Thoracic aorta (tissue), 2 donors: Measurements from ENCODE around the gene ZC3H7A. TPM values are rescaled to one million over a fixed set of nuclear protein-coding genes. Genes with fewer than 3 reads are reported as not detected.

ENCODE experiments used
- ATAC-seq: fragments of 150-250 bp; one replicate; pipeline ENCODE4 v1.8.0; 2017; ENCODE audit warnings: low read depth; ENCODE audit not compliant: insufficient number of reproducible peaks, low FRiP score
- DNase-seq: peaks from one replicate; pipeline ENCODE4 v3.0.0-alpha.2; 2020; ENCODE audit warnings: low spot score
- H3K27ac ChIP-seq, 2 donors: fragments of 200-600 bp; sonication (generic); 1 replicate in 1 of 2; 2 replicates in 1 of 2; pipeline ENCODE4 v1.5.1; 2016; ENCODE audit warnings: mild to moderate bottlenecking in 2 of 2, moderate library complexity in 2 of 2
- H3K27me3 ChIP-seq: fragments of 200-600 bp; sonication (generic); replicated peaks from 2 replicates; pipeline ENCODE4 v1.6.0; 2016; ENCODE audit warnings: mild to moderate bottlenecking; ENCODE audit not compliant: insufficient read depth
- H3K36me3 ChIP-seq: fragments of 200-600 bp; sonication (generic); one replicate; pipeline ENCODE4 v1.5.1; 2016
- H3K4me1 ChIP-seq, 2 donors: fragments of 200-600 bp; sonication (generic); 1 replicate in 1 of 2; 2 replicates in 1 of 2; pipeline versions ENCODE4 v1.5.1 to v1.6.0; 2016; ENCODE audit warnings: low read depth in 2 of 2, mild to moderate bottlenecking in 1 of 2; ENCODE audit not compliant: control insufficient read depth in 1 of 2
- H3K4me3 ChIP-seq: fragments of 200-600 bp; sonication (generic); 2 replicates; pipeline ENCODE4 v1.5.1; 2016; ENCODE audit warnings: mild to moderate bottlenecking
- H3K9me3 ChIP-seq: fragments of 200-600 bp; sonication (generic); 2 replicates; pipeline ENCODE4 v1.5.1; 2016
- total RNA-seq, 2 donors: library from RNA; depleted of rRNA; stranded (reverse); fragments of >200 nt; gene quantifications; one replicate each; pipeline versions ENCODE4 v1.1.0 to v1.2.3, GENCODE V29; 2016
- TF ChIP-seq, protein P1 (sequence below): fragments of 200-600 bp; sonication (generic); IDR thresholded peaks from one replicate; pipeline ENCODE4 v1.5.1; 2019; ENCODE audit warnings: antibody characterized with exemption

The ZC3H7A gene
- total RNA-seq, 2 donors from 2014 or later: 47.8 to 86.1 TPM

DNA sequence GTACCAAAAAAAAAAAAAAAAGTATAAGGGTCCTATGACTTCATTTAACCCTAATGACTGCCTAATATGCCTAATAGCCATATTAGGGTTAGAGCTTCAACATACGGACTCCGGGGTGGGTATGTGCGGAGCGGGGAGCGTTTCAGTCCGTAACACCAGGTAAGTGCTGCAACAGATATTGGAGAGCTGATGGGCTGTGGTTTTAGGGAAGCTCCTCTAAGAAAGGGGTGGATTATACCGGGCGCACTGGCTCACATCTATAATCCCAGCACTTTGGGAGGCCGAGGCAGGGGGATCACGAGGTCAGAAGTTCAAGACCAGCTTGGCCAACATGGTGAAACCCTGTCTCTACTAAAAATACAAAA is 1.9 kb upstream of the ZC3H7A start:
- Histone ChIP-seq H3K27me3 (no peaks in the 10 kb centered on the region), H3K27ac (peak overlapping the region; percentile 99 to 100), H3K4me1 (peaks cover 34 to 48% of the 10 kb centered on the region in 2 donors), H3K4me3 (peak overlapping the region; percentile 90), H3K9me3 (no peaks in the 10 kb centered on the region), H3K36me3 (no peaks in the 10 kb centered on the region)
- no peak for ATAC-seq
- DNase-seq: no peak
- TF ChIP-seq, protein P1, sequence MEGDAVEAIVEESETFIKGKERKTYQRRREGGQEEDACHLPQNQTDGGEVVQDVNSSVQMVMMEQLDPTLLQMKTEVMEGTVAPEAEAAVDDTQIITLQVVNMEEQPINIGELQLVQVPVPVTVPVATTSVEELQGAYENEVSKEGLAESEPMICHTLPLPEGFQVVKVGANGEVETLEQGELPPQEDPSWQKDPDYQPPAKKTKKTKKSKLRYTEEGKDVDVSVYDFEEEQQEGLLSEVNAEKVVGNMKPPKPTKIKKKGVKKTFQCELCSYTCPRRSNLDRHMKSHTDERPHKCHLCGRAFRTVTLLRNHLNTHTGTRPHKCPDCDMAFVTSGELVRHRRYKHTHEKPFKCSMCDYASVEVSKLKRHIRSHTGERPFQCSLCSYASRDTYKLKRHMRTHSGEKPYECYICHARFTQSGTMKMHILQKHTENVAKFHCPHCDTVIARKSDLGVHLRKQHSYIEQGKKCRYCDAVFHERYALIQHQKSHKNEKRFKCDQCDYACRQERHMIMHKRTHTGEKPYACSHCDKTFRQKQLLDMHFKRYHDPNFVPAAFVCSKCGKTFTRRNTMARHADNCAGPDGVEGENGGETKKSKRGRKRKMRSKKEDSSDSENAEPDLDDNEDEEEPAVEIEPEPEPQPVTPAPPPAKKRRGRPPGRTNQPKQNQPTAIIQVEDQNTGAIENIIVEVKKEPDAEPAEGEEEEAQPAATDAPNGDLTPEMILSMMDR: no peak

DNA sequence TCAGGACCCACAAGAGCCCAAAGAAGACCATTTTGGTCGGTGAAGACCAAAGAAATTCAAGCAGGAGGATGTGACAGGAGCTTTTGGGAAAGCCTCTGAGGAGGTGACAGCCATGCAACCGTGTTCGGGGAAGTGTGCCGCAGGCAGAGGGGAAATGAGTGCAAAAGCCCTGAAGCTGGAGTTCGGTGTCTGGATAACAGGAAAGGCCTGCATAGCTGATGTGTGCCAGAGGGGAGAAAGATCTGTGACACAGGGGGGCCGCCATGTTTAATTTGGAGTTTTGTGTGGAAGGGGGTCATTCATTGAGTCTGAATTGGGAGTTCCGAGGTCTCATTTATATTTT is 870 bp upstream of the ZC3H7A start:
- ATAC-seq: no peak
- Histone ChIP-seq H3K4me1 (peaks cover 44 to 58% of the 10 kb centered on the region in 2 donors), H3K27me3 (no peaks in the 10 kb centered on the region)

DNA sequence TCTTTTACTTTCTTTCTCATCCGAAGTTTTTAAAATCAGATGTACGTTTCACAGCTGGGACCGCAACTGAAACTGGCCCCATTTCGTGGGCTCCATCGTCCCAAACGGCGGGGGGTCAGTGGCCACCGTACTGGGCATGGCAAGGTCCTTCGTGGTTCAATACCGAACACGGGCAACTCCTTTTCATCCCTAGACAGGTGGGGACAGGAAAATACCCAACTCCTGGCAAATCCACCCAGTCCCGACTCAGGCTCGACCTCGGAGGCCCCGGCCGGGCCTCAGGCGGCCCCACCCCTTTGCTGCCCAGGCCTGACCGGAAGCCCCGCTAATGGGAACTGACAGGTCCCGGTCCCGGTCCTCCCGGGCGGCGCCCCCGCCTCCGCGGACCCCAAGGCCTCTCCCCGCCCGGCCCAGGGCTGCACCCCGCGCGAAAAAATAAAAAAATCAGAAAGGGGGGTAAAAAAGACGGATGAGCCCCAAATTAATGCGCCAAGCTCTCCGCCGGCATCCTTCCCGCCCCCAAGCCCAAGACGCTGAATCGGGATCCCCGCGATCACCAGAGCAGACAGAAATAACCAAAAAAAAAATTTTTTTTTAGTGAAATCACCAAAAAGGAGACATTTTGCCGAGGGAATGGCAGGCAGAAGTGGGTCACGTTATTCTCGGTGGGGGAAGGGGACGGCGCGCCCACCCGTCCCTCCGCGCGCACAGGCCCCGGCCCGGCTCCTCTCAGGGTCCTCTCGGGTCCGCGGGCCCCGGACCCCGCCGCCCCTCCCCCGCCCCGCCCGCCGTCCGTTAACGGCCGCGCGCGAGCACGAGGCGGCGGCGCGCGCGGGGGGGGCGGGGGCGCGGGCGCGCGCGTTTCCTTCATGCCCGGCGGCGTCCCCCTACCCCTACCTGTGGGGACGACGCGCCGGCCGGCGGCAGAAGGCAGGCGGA is 562 bp downstream of the ZC3H7A start:
- H3K4me1 ChIP-seq: peaks cover 54 to 73% of the 10 kb centered on the region in 2 donors
- no peaks in the 10 kb centered on the region for H3K9me3 ChIP-seq
- peak overlapping the region; percentile 90 for H3K4me3 ChIP-seq
- peak overlapping the region; percentile 97 to 98 for H3K27ac ChIP-seq
- ATAC-seq (peak; percentile 44), DNase-seq (no peak)
- no peaks in the 10 kb centered on the region for H3K27me3 ChIP-seq
- no peaks in the 10 kb centered on the region for H3K36me3 ChIP-seq
- TF ChIP-seq, protein P1: no peak

More for the DNA sequence above, 870 bp upstream of the ZC3H7A start:
- Histone ChIP-seq H3K36me3 (no peaks in the 10 kb centered on the region), H3K27ac (peak overlapping the region; percentile 99 to 100), H3K4me3 (peak overlapping the region; percentile 90), H3K9me3 (no peaks in the 10 kb centered on the region)
- no peak for DNase-seq
- TF ChIP-seq, protein P1: no peak

DNA sequence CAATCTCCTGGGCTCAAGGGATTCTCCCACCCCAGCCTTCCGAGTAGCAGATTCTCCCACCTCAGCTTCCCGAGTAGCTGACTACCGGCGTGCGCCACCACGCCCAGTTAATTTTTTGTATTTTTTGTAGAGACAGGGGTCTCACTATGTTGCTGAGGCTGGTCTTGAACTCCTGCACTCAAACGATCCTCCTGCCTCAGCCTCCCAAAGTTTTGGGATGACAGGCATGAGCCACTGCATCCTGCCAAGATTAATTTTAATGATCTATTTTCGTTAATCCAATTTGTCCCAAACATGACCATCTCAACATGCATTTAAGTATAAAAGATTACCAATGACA is 1.2 kb downstream of the ZC3H7A start:
- no peak for ATAC-seq
- H3K4me1 ChIP-seq: peaks cover 57 to 79% of the 10 kb centered on the region in 2 donors
- TF ChIP-seq, protein P1: no peak

DNA sequence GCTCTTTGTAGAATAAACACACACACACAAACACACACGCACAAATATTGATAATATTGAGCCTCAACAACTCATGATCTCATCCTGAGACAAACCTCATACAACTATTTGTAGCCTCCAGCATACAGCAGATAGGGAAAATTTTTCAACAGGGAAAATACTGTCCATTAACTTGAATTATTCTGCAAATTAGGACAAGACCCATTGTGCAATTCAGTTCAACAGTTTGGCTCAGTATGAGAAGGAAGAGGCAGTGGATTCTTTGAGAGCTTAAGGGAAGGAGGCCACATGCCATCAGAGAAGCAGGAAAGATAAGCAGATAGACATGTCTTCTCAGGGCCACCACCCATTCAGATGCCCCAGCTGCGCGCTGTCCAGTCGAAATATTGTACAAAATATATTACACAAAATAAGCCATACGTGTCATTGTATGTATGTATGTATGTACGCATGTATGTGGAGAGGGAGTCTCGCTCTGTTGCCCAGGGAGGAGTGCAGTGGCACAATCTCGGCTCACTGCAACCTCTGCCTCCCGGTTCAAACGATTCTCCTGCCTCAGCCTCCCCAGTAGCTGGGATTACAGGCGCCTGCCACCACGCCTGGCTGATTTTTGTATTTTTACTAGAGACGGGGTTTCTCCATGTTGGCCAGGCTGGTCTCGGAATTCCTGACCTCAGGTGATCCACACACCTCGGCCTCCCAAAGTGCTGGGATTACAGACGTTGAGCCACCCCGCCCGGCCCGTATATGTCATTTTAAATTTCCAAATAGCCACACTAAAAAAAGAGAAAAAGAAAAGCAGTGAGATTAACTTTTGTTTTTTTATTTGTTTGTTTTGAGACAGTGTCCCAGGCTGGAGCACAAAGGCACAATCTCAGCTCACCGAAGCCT is 1.8 kb downstream of the ZC3H7A start:
- Histone ChIP-seq H3K27me3 (no peaks in the 10 kb centered on the region), H3K4me1 (peaks cover 57 to 75% of the 10 kb centered on the region in 2 donors), H3K27ac (peak overlapping the region; percentile 97 to 98), H3K9me3 (no peaks in the 10 kb centered on the region), H3K4me3 (peak overlapping the region; percentile 90), H3K36me3 (no peaks in the 10 kb centered on the region)
- ATAC-seq (no peak), DNase-seq (no peak)
- TF ChIP-seq, protein P1: no peak

More for the DNA sequence above, 1.2 kb downstream of the ZC3H7A start:
- Histone ChIP-seq H3K9me3 (no peaks in the 10 kb centered on the region), H3K4me3 (peak overlapping the region; percentile 90), H3K27me3 (no peaks in the 10 kb centered on the region), H3K36me3 (no peaks in the 10 kb centered on the region), H3K27ac (peak overlapping the region; percentile 97 to 98)
- DNase-seq: no peak
